Subcutaneous adipose tissue (tissue), 4 donors: ENCODE data around the gene PDE11A. TPM values are rescaled to one million over a fixed set of nuclear protein-coding genes. Genes with fewer than 3 reads are reported as not detected.

Experiments
- total RNA-seq, 4 donors: library from RNA; depleted of rRNA; stranded (reverse); fragments of >200 nt; gene quantifications; one replicate each; pipeline ENCODE4 v1.1.0, GENCODE V29; 2016
- TF ChIP-seq, protein P1 (sequence below): fragments of 450-650 bp; IDR thresholded peaks from one replicate; pipeline ENCODE4 v1.5.1; 2016; ENCODE audit warnings: low read depth, mild to moderate bottlenecking, control low read depth, antibody characterized with exemption, moderate library complexity

Gene PDE11A
- total RNA-seq, 4 donors from 2014 or later = 0.33 to 1.2 (median 1.1) TPM; not detected in 1

DNA sequence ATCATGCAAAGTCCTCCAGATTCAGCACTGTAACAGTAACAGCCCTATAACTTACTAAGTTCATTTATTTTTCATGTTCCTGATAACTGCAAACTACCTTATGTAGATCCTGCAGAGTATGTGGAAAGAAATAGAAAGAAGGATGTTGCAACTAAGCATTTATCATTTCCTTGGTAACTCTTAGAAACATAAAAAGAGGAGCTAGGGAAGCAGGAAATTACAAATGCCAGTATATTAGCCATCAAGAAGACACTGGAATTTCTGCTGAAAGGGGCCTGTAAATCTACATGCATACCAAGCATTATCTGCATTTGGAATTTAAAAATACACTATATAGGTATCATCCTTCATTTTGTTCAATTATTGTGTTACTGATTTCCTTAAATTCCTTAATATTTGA is 66.8 kb downstream of the PDE11A start:
- TF ChIP-seq, protein P1, sequence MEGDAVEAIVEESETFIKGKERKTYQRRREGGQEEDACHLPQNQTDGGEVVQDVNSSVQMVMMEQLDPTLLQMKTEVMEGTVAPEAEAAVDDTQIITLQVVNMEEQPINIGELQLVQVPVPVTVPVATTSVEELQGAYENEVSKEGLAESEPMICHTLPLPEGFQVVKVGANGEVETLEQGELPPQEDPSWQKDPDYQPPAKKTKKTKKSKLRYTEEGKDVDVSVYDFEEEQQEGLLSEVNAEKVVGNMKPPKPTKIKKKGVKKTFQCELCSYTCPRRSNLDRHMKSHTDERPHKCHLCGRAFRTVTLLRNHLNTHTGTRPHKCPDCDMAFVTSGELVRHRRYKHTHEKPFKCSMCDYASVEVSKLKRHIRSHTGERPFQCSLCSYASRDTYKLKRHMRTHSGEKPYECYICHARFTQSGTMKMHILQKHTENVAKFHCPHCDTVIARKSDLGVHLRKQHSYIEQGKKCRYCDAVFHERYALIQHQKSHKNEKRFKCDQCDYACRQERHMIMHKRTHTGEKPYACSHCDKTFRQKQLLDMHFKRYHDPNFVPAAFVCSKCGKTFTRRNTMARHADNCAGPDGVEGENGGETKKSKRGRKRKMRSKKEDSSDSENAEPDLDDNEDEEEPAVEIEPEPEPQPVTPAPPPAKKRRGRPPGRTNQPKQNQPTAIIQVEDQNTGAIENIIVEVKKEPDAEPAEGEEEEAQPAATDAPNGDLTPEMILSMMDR = no peak

DNA sequence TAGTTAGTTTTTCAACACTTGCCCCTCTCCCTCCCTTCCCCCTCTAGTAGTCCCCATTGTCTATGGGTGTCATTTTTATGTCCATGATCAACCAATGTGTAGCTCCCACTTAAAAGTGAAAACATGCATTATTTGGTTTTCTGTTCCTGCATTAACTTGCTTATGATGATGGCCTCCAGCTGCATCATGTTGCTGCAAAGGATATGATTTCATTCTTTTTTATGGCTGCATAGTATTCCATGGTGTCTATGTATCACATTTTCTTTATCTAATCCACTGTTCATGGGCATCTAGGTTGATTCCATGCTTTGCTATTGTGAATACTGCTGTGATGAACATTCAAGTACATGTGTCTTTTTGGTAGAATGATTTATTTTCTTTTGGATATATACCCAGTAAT is 70.5 kb downstream of the PDE11A start:
- TF ChIP-seq, protein P1 = no peak

DNA sequence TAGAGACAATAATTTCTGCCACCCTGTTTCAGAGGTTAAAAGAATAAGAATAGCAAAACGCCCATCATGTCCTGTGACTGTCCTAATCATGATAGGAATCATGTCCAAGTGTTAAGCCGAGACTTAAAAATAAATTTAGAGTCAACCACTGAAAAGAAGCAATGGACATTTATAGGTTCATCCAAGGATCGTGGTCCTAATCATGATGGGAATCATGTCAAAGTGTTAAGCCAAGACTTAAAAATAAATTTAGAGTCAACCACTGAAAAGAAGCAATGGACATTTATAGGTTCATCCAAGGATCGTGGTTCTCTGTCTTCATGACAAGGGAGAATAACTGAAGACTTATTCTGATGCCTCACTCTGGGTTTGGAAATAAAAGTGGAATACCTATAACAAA is 73.6 kb downstream of the PDE11A start:
- TF ChIP-seq, protein P1 = no peak

DNA sequence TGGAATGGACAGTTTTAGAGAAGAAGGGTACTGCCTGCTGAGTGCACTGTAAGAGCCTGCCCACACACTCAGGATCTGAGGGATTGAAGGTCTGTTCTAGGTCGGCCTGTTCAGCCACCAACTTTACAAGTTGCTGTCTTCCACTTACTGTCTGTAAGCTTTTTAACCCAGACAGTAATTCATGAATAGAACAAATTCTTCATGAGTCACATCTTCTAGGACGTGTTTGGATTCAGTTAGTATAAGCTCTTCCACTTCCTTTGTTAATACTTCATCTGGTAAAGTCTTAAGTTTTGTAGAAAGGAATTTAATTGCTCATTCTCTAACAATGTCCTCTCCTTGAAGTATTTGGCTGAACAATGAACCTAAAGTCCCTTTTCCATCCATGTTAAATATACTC is 74.6 kb downstream of the PDE11A start:
- TF ChIP-seq, protein P1 = no peak

DNA sequence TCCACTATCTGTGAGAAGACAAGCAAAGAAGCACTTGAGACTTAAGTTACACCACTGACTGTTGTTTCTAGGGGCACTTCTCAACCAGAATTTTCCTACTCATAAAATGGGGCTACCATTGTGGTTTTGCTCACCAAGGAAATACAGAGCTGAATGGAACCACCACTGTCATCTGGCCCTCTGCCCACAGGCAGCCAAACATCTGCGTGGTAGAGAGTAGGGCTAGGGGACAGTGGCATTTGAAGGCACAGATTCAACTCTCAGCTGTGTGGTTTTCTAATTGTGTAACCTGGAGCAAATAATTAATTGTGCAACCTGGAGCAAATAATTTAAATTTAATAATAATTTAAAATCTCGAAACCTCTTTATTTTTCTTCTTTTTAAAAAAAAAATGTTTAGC is 79.6 kb downstream of the PDE11A start:
- TF ChIP-seq, protein P1 = no peak

DNA sequence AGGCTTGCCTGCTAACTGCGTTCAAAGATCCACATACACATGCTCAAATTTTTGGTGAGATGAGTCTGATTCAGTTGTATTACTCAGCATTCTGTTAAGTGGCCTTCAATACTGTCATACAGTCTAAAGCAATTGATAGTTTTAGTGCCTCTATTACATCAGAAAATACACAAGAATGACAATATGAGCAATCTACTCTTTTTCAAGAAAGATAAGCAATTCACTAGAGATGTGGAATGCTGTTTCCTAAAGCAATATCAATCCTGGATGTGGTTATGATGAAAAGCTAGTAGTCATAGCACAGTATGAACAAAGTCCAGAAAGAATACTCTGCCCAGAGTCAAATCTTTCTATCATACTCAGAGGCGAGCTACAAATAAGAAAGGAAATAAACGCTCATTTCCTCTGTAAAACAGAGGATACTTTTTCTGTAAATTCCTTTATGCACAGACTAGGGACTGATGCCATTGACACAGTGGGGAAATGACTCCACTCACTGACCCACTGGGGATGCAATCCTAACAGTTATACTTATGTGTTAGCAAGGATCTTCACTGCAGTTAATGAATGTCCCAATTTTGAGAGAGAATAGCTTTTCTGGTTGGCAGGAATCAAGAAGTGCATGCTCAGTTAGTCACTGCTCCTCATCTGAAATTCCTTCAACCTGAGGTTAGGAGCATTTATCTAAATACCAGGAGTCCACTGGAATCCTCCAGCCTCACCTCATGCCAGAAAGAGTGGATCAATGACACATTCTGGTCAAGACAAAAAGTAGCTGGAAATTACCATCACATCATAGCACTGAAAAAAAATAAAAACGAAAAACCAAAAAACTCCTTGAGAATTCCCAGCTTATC is 83.3 kb downstream of the PDE11A start:
- TF ChIP-seq, protein P1 = no peak

DNA sequence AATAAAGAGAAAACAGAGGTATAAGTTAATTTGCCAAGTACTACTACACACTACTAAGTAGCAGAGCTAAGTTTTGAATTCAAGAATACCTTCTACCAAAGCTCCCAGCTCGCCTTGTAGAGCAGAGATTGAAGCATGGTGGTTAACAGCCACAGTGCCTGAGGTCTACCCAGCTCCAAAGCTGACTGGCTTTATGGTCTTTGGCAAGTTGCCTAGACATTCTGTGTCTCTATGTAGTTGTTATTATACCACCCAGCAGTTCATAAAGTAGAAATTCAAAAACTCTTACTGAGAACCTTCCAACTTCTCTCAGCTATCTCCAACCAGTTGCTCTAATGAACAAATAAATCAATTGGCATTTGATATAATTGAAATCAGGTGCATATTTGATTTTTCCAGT is 87.8 kb downstream of the PDE11A start:
- TF ChIP-seq, protein P1 = no peak
